HG03432 (cell line): ENCODE data around the gene DOC2B.
A peak's percentile ranks its signal among the peaks of the same experiment; 100 is the strongest.
"Not testable (repeated sequence)": the region's sequence is repeated elsewhere in the genome, so short reads cannot be mapped to it uniquely, and the experiment has no call there.

Experiments used
- ATAC-seq: cut with Tn5 transposase; IDR thresholded peaks from one replicate; pipeline ENCODE4 v1.9.1; 2021; ENCODE audit warnings: mild to moderate bottlenecking, moderate library complexity; ENCODE audit not compliant: unreplicated experiment

DOC2B gene

GRCh38 chr17:146983-147761 is 34.3 kb downstream of the DOC2B start:
- ATAC-seq, result no peak

- no peak for ATAC-seq
Observed at GRCh38 chr17:146546-146945, 34.9 kb downstream of the DOC2B start.

- ATAC-seq, result no peak
Observed at GRCh38 chr17:145671-146541, 35.5 kb downstream of the DOC2B start.

- no peak for ATAC-seq
Observed at GRCh38 chr17:144936-145670, 36.3 kb downstream of the DOC2B start.

GRCh38 chr17:143785-144281 is 37.6 kb downstream of the DOC2B start:
- peak; percentile 47 for ATAC-seq

- ATAC-seq, result no peak
Observed at GRCh38 chr17:142876-143784, 38.3 kb downstream of the DOC2B start.

GRCh38 chr17:142102-142661 is 39.3 kb downstream of the DOC2B start:
- no peak for ATAC-seq

GRCh38 chr17:139401-140205 is 41.8 kb downstream of the DOC2B start:
- ATAC-seq, result not testable (repeated sequence)

- ATAC-seq, result not testable (repeated sequence)
Observed at GRCh38 chr17:137166-137807, 44.2 kb downstream of the DOC2B start, which contains the start of gene SCGB1C2. Gene SCGB1C2 (plus strand): TSS chr17:137569. CDS start chr17:137591, 22 bp downstream.

GRCh38 chr17:136531-136930 is 44.9 kb downstream of the DOC2B start:
- ATAC-seq, result peak; percentile 50

- not testable (repeated sequence) for ATAC-seq
Observed at GRCh38 chr17:135895-136294, 45.6 kb downstream of the DOC2B start.

- ATAC-seq, result not testable (repeated sequence)
Observed at GRCh38 chr17:135022-135421, 46.4 kb downstream of the DOC2B start.

GRCh38 chr17:134332-134785 is 47.1 kb downstream of the DOC2B start:
- peak; percentile 86 for ATAC-seq

- ATAC-seq, result not testable (repeated sequence)
Observed at GRCh38 chr17:133932-134331, 47.5 kb downstream of the DOC2B start.

- ATAC-seq, result not testable (repeated sequence)
Observed at GRCh38 chr17:118339-118917, 63.0 kb downstream of the DOC2B start.

- not testable (repeated sequence) for ATAC-seq
Observed at GRCh38 chr17:113111-113510, 68.3 kb downstream of the DOC2B start.
